Caco-2 (cell line): ENCODE measurements around the gene DGKI. TPM values are rescaled to one million over a fixed set of nuclear protein-coding genes. Genes with fewer than 3 reads are reported as not detected.

Experiments
- BruUV-seq: library from RNA; stranded (reverse); fragments of 400-500 nt; replicated peaks from 2 replicates; lab custom pipeline; 2021; lab: Mats Ljungman, UMichigan
- CTCF ChIA-PET: fragments of 300-600 bp; sonication (Branson Sonifier 250); formaldehyde crosslinking; loops from one replicate; lab custom pipeline; 2022; ENCODE audit warnings: antibody characterized with exemption; lab: Charles Lee
- POLR2A ChIA-PET: fragments of 300-600 bp; sonication (Branson Sonifier 250); formaldehyde crosslinking; loops from one replicate; lab custom pipeline; 2022; ENCODE audit warnings: antibody characterized with exemption; lab: Charles Lee
- DNase-seq, 2 experiments: peaks; one replicate each; pipeline versions ENCODE4 v3.0.0 to v3.0.0-alpha.2; 2020 to 2022
- H3K27me3 ChIP-seq: replicated peaks from 2 replicates; pipeline ENCODE4 v1.6.0; 2011; ENCODE audit warnings: low read length; ENCODE audit not compliant: control insufficient read depth, insufficient read depth
- H3K36me3 ChIP-seq: 2 replicates; pipeline ENCODE4 v1.5.1; 2011; ENCODE audit warnings: low read length; ENCODE audit not compliant: control insufficient read depth, insufficient read depth
- H3K4me1 ChIP-seq: fragments of 250-450 bp; sonication (Bioruptor Pico); 2 replicates; pipeline ENCODE4 v1.5.1; 2020; ENCODE audit warnings: mild to moderate bottlenecking
- H3K4me3 ChIP-seq: 2 replicates; pipeline ENCODE4 v1.5.1; 2011; ENCODE audit warnings: low read depth, mild to moderate bottlenecking, control low read depth, low read length
- H3K9me3 ChIP-seq: fragments of 250-450 bp; sonication (Bioruptor Pico); 2 replicates; pipeline ENCODE4 v1.5.1; 2020; ENCODE audit warnings: mild to moderate bottlenecking, moderate library complexity
- H3K27ac Mint-ChIP-seq: one replicate; pipeline ENCODE4 v1.8.0; 2022; ENCODE audit warnings: mixed read lengths; ENCODE audit not compliant: unreplicated experiment
- H3K27me3 Mint-ChIP-seq: one replicate; pipeline ENCODE4 v1.8.0; 2022; ENCODE audit warnings: mixed read lengths; ENCODE audit not compliant: insufficient read depth, unreplicated experiment
- H3K36me3 Mint-ChIP-seq: one replicate; pipeline ENCODE4 v1.8.0; 2022; ENCODE audit warnings: mild to moderate bottlenecking, mixed read lengths; ENCODE audit not compliant: insufficient read depth, unreplicated experiment
- H3K4me1 Mint-ChIP-seq: one replicate; pipeline ENCODE4 v1.8.0; 2022; ENCODE audit warnings: low read depth, mixed read lengths; ENCODE audit not compliant: unreplicated experiment
- H3K4me3 Mint-ChIP-seq: one replicate; pipeline ENCODE4 v1.8.0; 2022; ENCODE audit warnings: mild to moderate bottlenecking, moderate library complexity, mixed read lengths; ENCODE audit not compliant: unreplicated experiment
- H3K9me3 Mint-ChIP-seq: one replicate; pipeline ENCODE4 v1.8.0; 2022; ENCODE audit warnings: mixed read lengths; ENCODE audit not compliant: unreplicated experiment
- intact Hi-C: fragments of 100-400 bp; cut with micrococcal nuclease; formaldehyde crosslinking; loops from one replicate; pipeline ENCODE4 v1.10.0; 2022; ENCODE audit not compliant: unreplicated experiment
- total RNA-seq: library from RNA; stranded (reverse); gene quantifications from 2 replicates; pipeline ENCODE4 v1.2.3, GENCODE V29; 2022
- TF ChIP-seq, protein P1 (sequence below), 2 experiments: fragments of 200-600 bp in 1 of 2; IDR thresholded peaks; 1 replicate in 1 of 2; 2 replicates in 1 of 2; pipeline versions ENCODE4 v1.5.1 to v1.8.0; 2011 to 2022; ENCODE audit warnings: antibody characterized with exemption in 1 of 2, control low read depth in 1 of 2, inconsistent platforms in 1 of 2, low read depth in 1 of 2, low read length in 1 of 2, mild to moderate bottlenecking in 1 of 2, moderate library complexity in 1 of 2; ENCODE audit not compliant: insufficient read depth in 1 of 2, severe bottlenecking in 1 of 2, unreplicated experiment in 1 of 2

The DGKI gene
- total RNA-seq, 1 experiment from 2014 or later, result 0.84 TPM

DNA sequence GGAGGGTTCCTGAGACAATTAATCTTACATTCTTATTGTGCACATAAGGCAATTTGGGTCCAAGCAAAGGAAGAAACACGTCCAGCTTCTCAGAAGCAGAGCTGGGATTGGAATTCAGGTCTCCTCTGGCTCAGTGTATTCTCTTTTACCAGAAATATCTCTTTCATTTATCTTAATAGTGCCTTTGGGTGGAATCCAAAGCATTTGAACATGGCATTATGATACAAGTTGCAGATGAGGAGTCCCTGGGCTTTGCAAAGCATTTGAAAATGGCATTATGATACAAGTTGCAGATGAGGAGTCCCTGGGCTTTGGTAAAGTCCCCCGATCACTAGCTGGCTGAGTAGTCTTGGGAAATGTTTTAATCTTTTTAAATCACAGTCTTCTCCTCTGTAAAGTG lies 473.3 kb downstream of the DGKI start:
- H3K27me3 ChIP-seq, result no peaks in the 10 kb centered on the region
- BruUV-seq, result no TSS peak
- POLR2A ChIA-PET, result no interaction called here
- Mint-ChIP-seq H3K4me3 (no peak overlapping the region), H3K27ac (no peak overlapping the region), H3K9me3 (no peaks in the 10 kb centered on the region), H3K4me1 (no peaks in the 10 kb centered on the region), H3K36me3 (no peaks in the 10 kb centered on the region), H3K27me3 (no peaks in the 10 kb centered on the region)
- H3K4me3 ChIP-seq, result no peak overlapping the region
- H3K4me1 ChIP-seq, result no peaks in the 10 kb centered on the region
- H3K9me3 ChIP-seq, result no peaks in the 10 kb centered on the region
- TF ChIP-seq, protein P1, sequence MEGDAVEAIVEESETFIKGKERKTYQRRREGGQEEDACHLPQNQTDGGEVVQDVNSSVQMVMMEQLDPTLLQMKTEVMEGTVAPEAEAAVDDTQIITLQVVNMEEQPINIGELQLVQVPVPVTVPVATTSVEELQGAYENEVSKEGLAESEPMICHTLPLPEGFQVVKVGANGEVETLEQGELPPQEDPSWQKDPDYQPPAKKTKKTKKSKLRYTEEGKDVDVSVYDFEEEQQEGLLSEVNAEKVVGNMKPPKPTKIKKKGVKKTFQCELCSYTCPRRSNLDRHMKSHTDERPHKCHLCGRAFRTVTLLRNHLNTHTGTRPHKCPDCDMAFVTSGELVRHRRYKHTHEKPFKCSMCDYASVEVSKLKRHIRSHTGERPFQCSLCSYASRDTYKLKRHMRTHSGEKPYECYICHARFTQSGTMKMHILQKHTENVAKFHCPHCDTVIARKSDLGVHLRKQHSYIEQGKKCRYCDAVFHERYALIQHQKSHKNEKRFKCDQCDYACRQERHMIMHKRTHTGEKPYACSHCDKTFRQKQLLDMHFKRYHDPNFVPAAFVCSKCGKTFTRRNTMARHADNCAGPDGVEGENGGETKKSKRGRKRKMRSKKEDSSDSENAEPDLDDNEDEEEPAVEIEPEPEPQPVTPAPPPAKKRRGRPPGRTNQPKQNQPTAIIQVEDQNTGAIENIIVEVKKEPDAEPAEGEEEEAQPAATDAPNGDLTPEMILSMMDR (IDR thresholded peaks at IDR 0.05; ENCODE audit: insufficient read depth in 1 of 2, low read depth in 1 of 2, low read length in 1 of 2, severe bottlenecking in 1 of 2, unreplicated experiment in 1 of 2), result no peak
- CTCF ChIA-PET, result no interaction called here
- H3K36me3 ChIP-seq, result no peaks in the 10 kb centered on the region
- no peak for DNase-seq
- intact Hi-C loops, result no loop called here

DNA sequence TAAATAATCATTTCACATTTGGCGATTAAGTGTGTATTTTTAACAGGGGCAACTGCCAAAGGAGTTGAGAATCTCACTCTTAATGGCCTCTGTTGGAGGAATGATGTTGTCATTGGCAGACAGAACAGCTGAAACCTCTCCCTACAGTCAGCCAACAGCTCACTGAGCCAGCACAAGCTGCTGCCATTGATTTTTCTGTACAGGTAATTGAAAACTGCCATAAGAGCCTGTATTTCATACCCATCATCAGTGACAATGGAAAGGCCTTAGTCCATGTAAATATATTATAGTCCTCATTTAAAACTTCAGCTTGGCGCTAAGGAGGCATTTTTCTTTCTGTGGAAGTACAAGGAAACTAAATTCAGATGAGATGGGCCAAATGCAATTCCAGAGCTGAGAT lies 475.2 kb downstream of the DGKI start:
- no peak overlapping the region for H3K4me3 Mint-ChIP-seq
- CTCF ChIA-PET, result no interaction called here
- BruUV-seq, result no TSS peak

DNA sequence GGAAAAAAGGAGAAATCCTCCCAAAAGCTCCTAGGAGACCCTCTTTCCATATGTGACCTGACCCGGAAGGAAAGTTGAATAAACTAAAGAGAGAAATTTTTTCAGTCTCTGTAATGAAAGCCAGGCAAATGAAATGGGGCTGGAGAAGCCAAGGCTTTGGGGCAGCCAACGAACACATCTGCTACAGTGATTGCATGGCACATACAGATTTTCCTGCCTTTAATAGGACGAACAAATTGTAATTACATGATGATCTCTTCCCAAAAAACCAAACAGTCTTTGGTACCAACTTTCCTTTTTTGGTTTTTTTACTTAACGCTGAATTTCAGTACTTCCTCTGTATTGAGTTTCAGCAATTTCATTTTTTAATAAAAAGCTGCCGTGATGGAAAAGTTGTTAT lies 479.8 kb downstream of the DGKI start:
- DNase-seq, result no peak
- H3K27me3 Mint-ChIP-seq, result no peaks in the 10 kb centered on the region
- Histone ChIP-seq H3K36me3 (no peaks in the 10 kb centered on the region), H3K4me1 (no peaks in the 10 kb centered on the region), H3K4me3 (no peak overlapping the region), H3K9me3 (no peaks in the 10 kb centered on the region), H3K27me3 (no peaks in the 10 kb centered on the region)
- BruUV-seq, result no TSS peak
- peaks cover 10% of the 10 kb centered on the region for H3K9me3 Mint-ChIP-seq
- H3K27ac Mint-ChIP-seq, result no peak overlapping the region
- H3K4me3 Mint-ChIP-seq, result no peak overlapping the region
- intact Hi-C loops, result no loop called here
- TF ChIP-seq, protein P1 (IDR thresholded peaks at IDR 0.05; ENCODE audit: insufficient read depth in 1 of 2, low read depth in 1 of 2, low read length in 1 of 2, severe bottlenecking in 1 of 2, unreplicated experiment in 1 of 2), result no peak
- ChIA-PET POLR2A (no interaction called here), CTCF (no interaction called here)
- H3K36me3 Mint-ChIP-seq, result no peaks in the 10 kb centered on the region
- no peaks in the 10 kb centered on the region for H3K4me1 Mint-ChIP-seq

More for the DNA sequence above, 475.2 kb downstream of the DGKI start:
- no peaks in the 10 kb centered on the region for H3K36me3 ChIP-seq
- Mint-ChIP-seq H3K4me1 (no peaks in the 10 kb centered on the region), H3K9me3 (no peaks in the 10 kb centered on the region), H3K27me3 (no peaks in the 10 kb centered on the region), H3K36me3 (no peaks in the 10 kb centered on the region), H3K27ac (no peak overlapping the region)
- H3K4me1 ChIP-seq, result no peaks in the 10 kb centered on the region
- intact Hi-C loops, result no loop called here
- H3K9me3 ChIP-seq, result no peaks in the 10 kb centered on the region
- no peak for DNase-seq
- POLR2A ChIA-PET, result no interaction called here
- TF ChIP-seq, protein P1 (IDR thresholded peaks at IDR 0.05; ENCODE audit: insufficient read depth in 1 of 2, low read depth in 1 of 2, low read length in 1 of 2, severe bottlenecking in 1 of 2, unreplicated experiment in 1 of 2), result no peak
- H3K4me3 ChIP-seq, result no peak overlapping the region
- H3K27me3 ChIP-seq, result no peaks in the 10 kb centered on the region
